GM23338 (cell line): Measurements from ENCODE around the gene HIVEP3. TPM values are rescaled to one million over a fixed set of nuclear protein-coding genes. Genes with fewer than 3 reads are reported as not detected.

ENCODE experiments used
- ATAC-seq: fragments of 200-7000 bp; cut with Tn5 transposase; 3 replicates; pipeline ENCODE4 v1.9.1; 2020
- DNase-seq: peaks from one replicate; pipeline ENCODE4 v3.0.0-alpha.2; 2015; ENCODE audit warnings: low spot score
- H2AFZ ChIP-seq: fragments of 200-600 bp; sonication (generic); 2 replicates; pipeline ENCODE4 v1.8.0; 2016; ENCODE audit warnings: antibody characterized with exemption, mild to moderate bottlenecking, moderate library complexity
- H3F3A ChIP-seq: fragments of 200-600 bp; sonication (generic); replicated peaks from 2 replicates; pipeline ENCODE4 v1.8.0; 2017; ENCODE audit warnings: antibody characterized with exemption, mixed run types, low read depth
- H3K27ac ChIP-seq: fragments of 200-600 bp; sonication (generic); 2 replicates; pipeline ENCODE4 v1.6.1; 2016; ENCODE audit warnings: low read depth
- H3K27me3 ChIP-seq: fragments of 200-600 bp; sonication (generic); 2 replicates; pipeline ENCODE4 v1.8.0; 2016; ENCODE audit warnings: mild to moderate bottlenecking, mixed run types, moderate library complexity; ENCODE audit not compliant: insufficient read depth
- H3K36me3 ChIP-seq: fragments of 200-600 bp; sonication (generic); 2 replicates; pipeline ENCODE4 v1.8.0; 2016; ENCODE audit warnings: mild to moderate bottlenecking; ENCODE audit not compliant: insufficient read depth
- H3K4me1 ChIP-seq: fragments of 200-600 bp; sonication (generic); 2 replicates; pipeline ENCODE4 v1.8.0; 2016; ENCODE audit warnings: mild to moderate bottlenecking, moderate library complexity; ENCODE audit not compliant: insufficient read depth
- H3K4me2 ChIP-seq: fragments of 200-600 bp; sonication (generic); 2 replicates; pipeline ENCODE4 v1.7.1; 2017; ENCODE audit warnings: mixed run types
- H3K4me3 ChIP-seq: fragments of 200-600 bp; sonication (generic); 2 replicates; pipeline ENCODE4 v1.6.1; 2016; ENCODE audit warnings: mixed run types
- H3K79me2 ChIP-seq: fragments of 200-600 bp; sonication (generic); replicated peaks from 2 replicates; pipeline ENCODE4 v1.8.0; 2017; ENCODE audit warnings: mild to moderate bottlenecking; ENCODE audit not compliant: insufficient read depth
- H3K9me2 ChIP-seq: fragments of 200-600 bp; sonication (generic); 2 replicates; pipeline ENCODE4 v1.8.0; 2017; ENCODE audit not compliant: insufficient read depth
- H4K20me1 ChIP-seq: fragments of 200-600 bp; sonication (generic); replicated peaks from 2 replicates; pipeline ENCODE4 v1.8.0; 2017; ENCODE audit warnings: mild to moderate bottlenecking; ENCODE audit not compliant: insufficient read depth
- H3K27ac Mint-ChIP-seq: 2 replicates; pipeline ENCODE4 v1.8.0; 2020; ENCODE audit warnings: inconsistent platforms, mild to moderate bottlenecking, moderate library complexity, mixed read lengths
- H3K27me3 Mint-ChIP-seq: 3 replicates; pipeline ENCODE4 v1.8.0; 2022; ENCODE audit warnings: low read depth, mild to moderate bottlenecking, moderate library complexity, mixed read lengths, inconsistent platforms; ENCODE audit not compliant: insufficient read depth, poor library complexity
- H3K36me3 Mint-ChIP-seq: 3 replicates; pipeline ENCODE4 v1.8.0; 2021; ENCODE audit warnings: low read depth, mild to moderate bottlenecking, inconsistent platforms, moderate library complexity, mixed read lengths
- H3K4me1 Mint-ChIP-seq: 3 replicates; pipeline ENCODE4 v1.8.0; 2020; ENCODE audit warnings: mild to moderate bottlenecking, inconsistent platforms, mixed read lengths
- H3K4me3 Mint-ChIP-seq: 3 replicates; pipeline ENCODE4 v1.8.0; 2021; ENCODE audit warnings: moderate library complexity, mild to moderate bottlenecking, inconsistent platforms, mixed read lengths
- H3K9me3 Mint-ChIP-seq: 3 replicates; pipeline ENCODE4 v1.8.0; 2020; ENCODE audit warnings: moderate library complexity, mild to moderate bottlenecking, inconsistent platforms, mixed read lengths
- CREB1 ChIP-seq: fragments of 250-450 bp; sonication (Bioruptor Pico); IDR thresholded peaks from 2 replicates; pipeline ENCODE4 v1.5.0; 2020; ENCODE audit warnings: low read depth, mild to moderate bottlenecking, moderate library complexity
- EZH2 ChIP-seq: fragments of 200-600 bp; sonication (generic); IDR thresholded peaks from one replicate; pipeline ENCODE4 v1.8.0; 2017; ENCODE audit warnings: antibody characterized with exemption, mild to moderate bottlenecking, low read depth; ENCODE audit not compliant: unreplicated experiment
- EZH2phosphoT487 ChIP-seq: fragments of 200-600 bp; sonication (generic); IDR thresholded peaks from one replicate; pipeline ENCODE4 v1.8.1; 2018; ENCODE audit warnings: antibody characterized with exemption; ENCODE audit not compliant: unreplicated experiment
- JUNB ChIP-seq: IDR thresholded peaks from one replicate; pipeline ENCODE4 v1.6.1; 2016; ENCODE audit warnings: antibody characterized with exemption; ENCODE audit not compliant: unreplicated experiment
- NANOG ChIP-seq: IDR thresholded peaks from 2 replicates; pipeline ENCODE4 v1.6.1; 2016; ENCODE audit warnings: antibody characterized with exemption, borderline replicate concordance
- POLR2AphosphoS5 ChIP-seq: IDR thresholded peaks from 2 replicates; pipeline ENCODE4 v1.6.1; 2016; ENCODE audit warnings: antibody characterized with exemption, low read depth
- STAT1 ChIP-seq: IDR thresholded peaks from one replicate; pipeline ENCODE4 v1.6.1; 2016; ENCODE audit warnings: antibody characterized with exemption; ENCODE audit not compliant: unreplicated experiment
- ZNF114 ChIP-seq: fragments of 250-450 bp; sonication (Bioruptor Pico); IDR thresholded peaks from 2 replicates; pipeline ENCODE4 v1.5.0; 2020; ENCODE audit warnings: mild to moderate bottlenecking, moderate library complexity
- ZNF331 ChIP-seq: fragments of 250-450 bp; sonication (Bioruptor Pico); IDR thresholded peaks from 2 replicates; pipeline ENCODE4 v1.5.0; 2020; ENCODE audit warnings: low read depth, mild to moderate bottlenecking, moderate library complexity
- polyA plus RNA-seq: library from polyadenylated mRNA; unstranded; fragments of >200 nt; fragmentation: Nextera tagmentation; extraction: Ambion mirVana; gene quantifications from 2 replicates; pipeline ENCODE4 v1.2.1, GENCODE V29; 2016
- total RNA-seq: library from RNA; depleted of rRNA; stranded (reverse); fragments of >200 nt; shearing (Covaris generic); gene quantifications from 2 replicates; pipeline ENCODE4 v1.2.3, GENCODE V29; 2014
- TF ChIP-seq, protein P1 (sequence below): fragments of 250-450 bp; sonication (Bioruptor Pico); IDR thresholded peaks from 2 replicates; pipeline ENCODE4 v1.5.0; 2020; ENCODE audit warnings: mild to moderate bottlenecking, moderate library complexity
- TF ChIP-seq, protein P2 (sequence below): IDR thresholded peaks from 2 replicates; pipeline ENCODE4 v1.6.1; 2016; ENCODE audit warnings: antibody characterized with exemption
- TF ChIP-seq, protein P3 (sequence below): IDR thresholded peaks from one replicate; pipeline ENCODE4 v1.6.1; 2018; ENCODE audit warnings: antibody characterized with exemption; ENCODE audit not compliant: unreplicated experiment
- TF ChIP-seq, protein P4 (sequence below), 2 experiments: fragments of 200-600 bp in 1 of 2; sonication (generic) in 1 of 2; conservative IDR thresholded peaks; 2 replicates each; pipeline versions ENCODE4 v1.5.1 to v1.6.1; 2016 to 2017; ENCODE audit warnings: antibody characterized with exemption in 2 of 2, low read depth in 2 of 2, mild to moderate bottlenecking in 2 of 2, moderate library complexity in 1 of 2

The HIVEP3 gene
- total and polyA plus RNA-seq, 2 experiments from 2014 or later: 0.14 to 0.24 TPM

DNA sequence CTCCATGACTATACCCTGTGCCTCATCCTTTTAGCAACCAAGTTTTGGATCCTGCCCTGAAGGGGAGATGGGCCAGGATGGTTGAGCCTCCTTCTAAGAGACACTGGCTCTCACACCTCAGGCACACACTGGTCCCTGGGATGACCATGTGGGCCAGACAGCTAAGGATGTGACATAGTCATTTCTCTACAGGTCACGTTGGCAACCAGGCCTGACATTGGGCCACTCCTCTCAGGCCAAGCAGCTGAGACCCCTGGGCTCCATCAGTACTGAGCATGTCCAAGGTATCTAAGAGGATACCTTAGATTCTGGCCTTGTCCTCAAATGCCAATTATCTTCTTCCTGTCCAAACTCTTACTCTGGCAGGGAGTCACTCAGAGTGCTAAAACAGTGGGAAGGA lies 238.7 kb downstream of the HIVEP3 start:
- peaks cover 7% of the 10 kb centered on the region; the same call in 2 of the 3 replicates for H3K4me1 Mint-ChIP-seq
- H3K79me2 ChIP-seq: no peaks in the 10 kb centered on the region
- no peaks in the 10 kb centered on the region for H3K9me3 Mint-ChIP-seq
- no peak overlapping the region for H3K27ac ChIP-seq
- TF ChIP-seq, protein P1, sequence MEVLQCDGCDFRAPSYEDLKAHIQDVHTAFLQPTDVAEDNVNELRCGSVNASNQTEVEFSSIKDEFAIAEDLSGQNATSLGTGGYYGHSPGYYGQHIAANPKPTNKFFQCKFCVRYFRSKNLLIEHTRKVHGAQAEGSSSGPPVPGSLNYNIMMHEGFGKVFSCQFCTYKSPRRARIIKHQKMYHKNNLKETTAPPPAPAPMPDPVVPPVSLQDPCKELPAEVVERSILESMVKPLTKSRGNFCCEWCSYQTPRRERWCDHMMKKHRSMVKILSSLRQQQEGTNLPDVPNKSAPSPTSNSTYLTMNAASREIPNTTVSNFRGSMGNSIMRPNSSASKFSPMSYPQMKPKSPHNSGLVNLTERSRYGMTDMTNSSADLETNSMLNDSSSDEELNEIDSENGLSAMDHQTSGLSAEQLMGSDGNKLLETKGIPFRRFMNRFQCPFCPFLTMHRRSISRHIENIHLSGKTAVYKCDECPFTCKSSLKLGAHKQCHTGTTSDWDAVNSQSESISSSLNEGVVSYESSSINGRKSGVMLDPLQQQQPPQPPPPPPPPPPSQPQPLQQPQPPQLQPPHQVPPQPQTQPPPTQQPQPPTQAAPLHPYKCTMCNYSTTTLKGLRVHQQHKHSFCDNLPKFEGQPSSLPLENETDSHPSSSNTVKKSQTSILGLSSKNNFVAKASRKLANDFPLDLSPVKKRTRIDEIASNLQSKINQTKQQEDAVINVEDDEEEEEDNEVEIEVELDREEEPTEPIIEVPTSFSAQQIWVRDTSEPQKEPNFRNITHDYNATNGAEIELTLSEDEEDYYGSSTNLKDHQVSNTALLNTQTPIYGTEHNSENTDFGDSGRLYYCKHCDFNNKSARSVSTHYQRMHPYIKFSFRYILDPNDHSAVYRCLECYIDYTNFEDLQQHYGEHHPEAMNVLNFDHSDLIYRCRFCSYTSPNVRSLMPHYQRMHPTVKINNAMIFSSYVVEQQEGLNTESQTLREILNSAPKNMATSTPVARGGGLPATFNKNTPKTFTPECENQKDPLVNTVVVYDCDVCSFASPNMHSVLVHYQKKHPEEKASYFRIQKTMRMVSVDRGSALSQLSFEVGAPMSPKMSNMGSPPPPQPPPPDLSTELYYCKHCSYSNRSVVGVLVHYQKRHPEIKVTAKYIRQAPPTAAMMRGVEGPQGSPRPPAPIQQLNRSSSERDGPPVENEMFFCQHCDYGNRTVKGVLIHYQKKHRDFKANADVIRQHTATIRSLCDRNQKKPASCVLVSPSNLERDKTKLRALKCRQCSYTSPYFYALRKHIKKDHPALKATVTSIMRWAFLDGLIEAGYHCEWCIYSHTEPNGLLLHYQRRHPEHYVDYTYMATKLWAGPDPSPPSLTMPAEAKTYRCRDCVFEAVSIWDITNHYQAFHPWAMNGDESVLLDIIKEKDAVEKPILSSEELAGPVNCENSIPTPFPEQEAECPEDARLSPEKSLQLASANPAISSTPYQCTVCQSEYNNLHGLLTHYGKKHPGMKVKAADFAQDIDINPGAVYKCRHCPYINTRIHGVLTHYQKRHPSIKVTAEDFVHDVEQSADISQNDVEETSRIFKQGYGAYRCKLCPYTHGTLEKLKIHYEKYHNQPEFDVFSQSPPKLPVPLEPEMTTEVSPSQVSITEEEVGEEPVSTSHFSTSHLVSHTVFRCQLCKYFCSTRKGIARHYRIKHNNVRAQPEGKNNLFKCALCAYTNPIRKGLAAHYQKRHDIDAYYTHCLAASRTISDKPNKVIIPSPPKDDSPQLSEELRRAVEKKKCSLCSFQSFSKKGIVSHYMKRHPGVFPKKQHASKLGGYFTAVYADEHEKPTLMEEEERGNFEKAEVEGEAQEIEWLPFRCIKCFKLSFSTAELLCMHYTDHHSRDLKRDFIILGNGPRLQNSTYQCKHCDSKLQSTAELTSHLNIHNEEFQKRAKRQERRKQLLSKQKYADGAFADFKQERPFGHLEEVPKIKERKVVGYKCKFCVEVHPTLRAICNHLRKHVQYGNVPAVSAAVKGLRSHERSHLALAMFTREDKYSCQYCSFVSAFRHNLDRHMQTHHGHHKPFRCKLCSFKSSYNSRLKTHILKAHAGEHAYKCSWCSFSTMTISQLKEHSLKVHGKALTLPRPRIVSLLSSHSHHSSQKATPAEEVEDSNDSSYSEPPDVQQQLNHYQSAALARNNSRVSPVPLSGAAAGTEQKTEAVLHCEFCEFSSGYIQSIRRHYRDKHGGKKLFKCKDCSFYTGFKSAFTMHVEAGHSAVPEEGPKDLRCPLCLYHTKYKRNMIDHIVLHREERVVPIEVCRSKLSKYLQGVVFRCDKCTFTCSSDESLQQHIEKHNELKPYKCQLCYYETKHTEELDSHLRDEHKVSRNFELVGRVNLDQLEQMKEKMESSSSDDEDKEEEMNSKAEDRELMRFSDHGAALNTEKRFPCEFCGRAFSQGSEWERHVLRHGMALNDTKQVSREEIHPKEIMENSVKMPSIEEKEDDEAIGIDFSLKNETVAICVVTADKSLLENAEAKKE (CRISPR knock-in tag): no peak
- no peak for TF ChIP-seq JUNB
- no peak for TF ChIP-seq ZNF331 (CRISPR knock-in tag)
- TF ChIP-seq EZH2phosphoT487: no peak
- TF ChIP-seq POLR2AphosphoS5: no peak
- TF ChIP-seq NANOG: no peak
- TF ChIP-seq, protein P2, sequence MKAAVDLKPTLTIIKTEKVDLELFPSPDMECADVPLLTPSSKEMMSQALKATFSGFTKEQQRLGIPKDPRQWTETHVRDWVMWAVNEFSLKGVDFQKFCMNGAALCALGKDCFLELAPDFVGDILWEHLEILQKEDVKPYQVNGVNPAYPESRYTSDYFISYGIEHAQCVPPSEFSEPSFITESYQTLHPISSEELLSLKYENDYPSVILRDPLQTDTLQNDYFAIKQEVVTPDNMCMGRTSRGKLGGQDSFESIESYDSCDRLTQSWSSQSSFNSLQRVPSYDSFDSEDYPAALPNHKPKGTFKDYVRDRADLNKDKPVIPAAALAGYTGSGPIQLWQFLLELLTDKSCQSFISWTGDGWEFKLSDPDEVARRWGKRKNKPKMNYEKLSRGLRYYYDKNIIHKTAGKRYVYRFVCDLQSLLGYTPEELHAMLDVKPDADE: no peak
- TF ChIP-seq STAT1: no peak
- TF ChIP-seq EZH2: no peak
- TF ChIP-seq, protein P3, sequence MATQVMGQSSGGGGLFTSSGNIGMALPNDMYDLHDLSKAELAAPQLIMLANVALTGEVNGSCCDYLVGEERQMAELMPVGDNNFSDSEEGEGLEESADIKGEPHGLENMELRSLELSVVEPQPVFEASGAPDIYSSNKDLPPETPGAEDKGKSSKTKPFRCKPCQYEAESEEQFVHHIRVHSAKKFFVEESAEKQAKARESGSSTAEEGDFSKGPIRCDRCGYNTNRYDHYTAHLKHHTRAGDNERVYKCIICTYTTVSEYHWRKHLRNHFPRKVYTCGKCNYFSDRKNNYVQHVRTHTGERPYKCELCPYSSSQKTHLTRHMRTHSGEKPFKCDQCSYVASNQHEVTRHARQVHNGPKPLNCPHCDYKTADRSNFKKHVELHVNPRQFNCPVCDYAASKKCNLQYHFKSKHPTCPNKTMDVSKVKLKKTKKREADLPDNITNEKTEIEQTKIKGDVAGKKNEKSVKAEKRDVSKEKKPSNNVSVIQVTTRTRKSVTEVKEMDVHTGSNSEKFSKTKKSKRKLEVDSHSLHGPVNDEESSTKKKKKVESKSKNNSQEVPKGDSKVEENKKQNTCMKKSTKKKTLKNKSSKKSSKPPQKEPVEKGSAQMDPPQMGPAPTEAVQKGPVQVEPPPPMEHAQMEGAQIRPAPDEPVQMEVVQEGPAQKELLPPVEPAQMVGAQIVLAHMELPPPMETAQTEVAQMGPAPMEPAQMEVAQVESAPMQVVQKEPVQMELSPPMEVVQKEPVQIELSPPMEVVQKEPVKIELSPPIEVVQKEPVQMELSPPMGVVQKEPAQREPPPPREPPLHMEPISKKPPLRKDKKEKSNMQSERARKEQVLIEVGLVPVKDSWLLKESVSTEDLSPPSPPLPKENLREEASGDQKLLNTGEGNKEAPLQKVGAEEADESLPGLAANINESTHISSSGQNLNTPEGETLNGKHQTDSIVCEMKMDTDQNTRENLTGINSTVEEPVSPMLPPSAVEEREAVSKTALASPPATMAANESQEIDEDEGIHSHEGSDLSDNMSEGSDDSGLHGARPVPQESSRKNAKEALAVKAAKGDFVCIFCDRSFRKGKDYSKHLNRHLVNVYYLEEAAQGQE: no peak
- no peak for TF ChIP-seq CREB1 (CRISPR knock-in tag)
- no peak for TF ChIP-seq ZNF114
- TF ChIP-seq, protein P4, sequence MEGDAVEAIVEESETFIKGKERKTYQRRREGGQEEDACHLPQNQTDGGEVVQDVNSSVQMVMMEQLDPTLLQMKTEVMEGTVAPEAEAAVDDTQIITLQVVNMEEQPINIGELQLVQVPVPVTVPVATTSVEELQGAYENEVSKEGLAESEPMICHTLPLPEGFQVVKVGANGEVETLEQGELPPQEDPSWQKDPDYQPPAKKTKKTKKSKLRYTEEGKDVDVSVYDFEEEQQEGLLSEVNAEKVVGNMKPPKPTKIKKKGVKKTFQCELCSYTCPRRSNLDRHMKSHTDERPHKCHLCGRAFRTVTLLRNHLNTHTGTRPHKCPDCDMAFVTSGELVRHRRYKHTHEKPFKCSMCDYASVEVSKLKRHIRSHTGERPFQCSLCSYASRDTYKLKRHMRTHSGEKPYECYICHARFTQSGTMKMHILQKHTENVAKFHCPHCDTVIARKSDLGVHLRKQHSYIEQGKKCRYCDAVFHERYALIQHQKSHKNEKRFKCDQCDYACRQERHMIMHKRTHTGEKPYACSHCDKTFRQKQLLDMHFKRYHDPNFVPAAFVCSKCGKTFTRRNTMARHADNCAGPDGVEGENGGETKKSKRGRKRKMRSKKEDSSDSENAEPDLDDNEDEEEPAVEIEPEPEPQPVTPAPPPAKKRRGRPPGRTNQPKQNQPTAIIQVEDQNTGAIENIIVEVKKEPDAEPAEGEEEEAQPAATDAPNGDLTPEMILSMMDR (conservative IDR thresholded peaks at IDR 0.05; ENCODE audit: low read depth in 2 of 2): no peak
- H3K4me3 ChIP-seq: no peak overlapping the region
- H3K27ac Mint-ChIP-seq: no peak overlapping the region
- no peak overlapping the region for H2AFZ ChIP-seq
- no peak overlapping the region for H3K4me3 Mint-ChIP-seq
- H3K27me3 ChIP-seq: no peaks in the 10 kb centered on the region
- H3F3A ChIP-seq: no peaks in the 10 kb centered on the region
- H3K4me2 ChIP-seq: no peak overlapping the region
- ATAC-seq (no peak), DNase-seq (no peak)
- H3K9me2 ChIP-seq: 0 out of 2 replicates have a peak, but pooled peaks cover 3% of the 10 kb centered on the region
- H3K27me3 Mint-ChIP-seq: peaks cover 6% of the 10 kb centered on the region
- no peaks in the 10 kb centered on the region for H3K4me1 ChIP-seq
- no peaks in the 10 kb centered on the region for H3K36me3 Mint-ChIP-seq
- H3K36me3 ChIP-seq: no peaks in the 10 kb centered on the region
- H4K20me1 ChIP-seq: no peaks in the 10 kb centered on the region
